Activated CD8-positive, alpha-beta memory T cell treated with anti-CD3 and anti-CD28 coated beads, Interleukin-2, amount 50 U/mL, for 24 hours (primary cell): ENCODE results near the gene PA2G4.
"Not testable (repeated sequence)": the region's sequence is repeated elsewhere in the genome, so short reads cannot be mapped to it uniquely, and the experiment has no call there.

Source experiments
- DNase-seq: peaks from one replicate; pipeline ENCODE4 v3.0.0-alpha.2; 2020; ENCODE audit errors: extremely low read depth

The PA2G4 gene

DNA sequence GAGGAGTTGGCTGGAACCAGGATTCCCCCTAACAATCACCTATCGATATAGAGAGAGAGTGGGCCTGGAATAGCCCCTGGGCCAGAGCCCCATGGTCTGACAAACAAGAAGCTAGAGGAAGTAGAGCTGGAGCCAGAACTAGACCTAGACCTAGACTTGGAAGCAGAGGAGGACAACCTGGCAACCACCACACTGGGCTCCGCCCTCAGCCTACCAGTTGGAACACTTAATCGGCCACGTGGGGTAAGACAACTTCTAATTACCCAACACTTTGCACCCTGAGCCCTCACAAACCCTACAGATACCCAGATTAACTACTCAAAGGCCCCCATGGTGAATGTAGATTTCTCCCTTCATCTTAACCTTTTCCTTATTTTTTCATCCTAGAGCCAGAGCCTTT lies 4.6 kb upstream of the PA2G4 start:
- DNase-seq: no peak

DNA sequence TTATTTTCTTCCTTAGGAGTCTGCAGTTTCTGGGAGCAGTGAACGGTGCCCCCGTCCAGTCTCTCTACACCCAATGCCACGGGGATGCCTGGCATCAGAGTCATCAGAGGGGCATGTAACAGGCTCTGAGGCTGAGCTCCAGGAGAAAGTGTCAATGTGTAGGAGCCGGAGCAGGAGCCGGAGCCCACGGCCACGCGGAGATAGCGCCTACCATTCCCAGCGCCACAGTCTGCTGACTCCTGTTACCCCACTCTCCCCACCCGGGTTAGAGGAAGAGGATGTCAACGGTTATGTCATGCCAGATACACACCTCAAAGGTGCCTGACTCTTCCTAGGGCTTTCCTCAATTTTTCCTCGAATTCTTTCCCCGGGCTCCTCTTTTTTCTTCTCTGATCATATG lies 3.3 kb upstream of the PA2G4 start:
- no peak for DNase-seq

DNA sequence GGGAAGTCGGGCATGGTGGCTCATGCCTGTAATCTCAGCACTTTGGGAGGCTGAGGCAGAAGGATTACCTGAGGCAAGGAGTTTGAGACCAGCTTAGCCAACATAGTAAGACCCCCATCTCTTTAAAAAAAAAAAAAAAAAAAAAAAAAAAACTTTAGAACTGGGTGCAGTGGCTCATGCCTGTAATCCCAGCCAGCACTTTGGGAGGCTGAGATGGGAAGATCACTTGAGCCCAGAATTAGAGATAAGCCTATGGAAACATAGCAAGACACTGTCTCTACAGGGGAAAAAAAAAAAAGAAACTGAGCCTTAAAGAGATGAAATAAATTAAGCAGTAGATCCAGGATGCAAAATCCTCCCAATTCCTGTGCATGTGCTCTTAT lies 1.7 kb upstream of the PA2G4 start:
- no peak for DNase-seq

- DNase-seq: no peak
Observed at GRCh38 chr12:56103066-56103711, 1.2 kb upstream of the PA2G4 start.

- no peak for DNase-seq
Observed at GRCh38 chr12:56103823-56104108, 593 bp upstream of the PA2G4 start.

GRCh38 chr12:56104815-56105608 lies 653 bp downstream of the PA2G4 start:
- no peak for DNase-seq

DNA sequence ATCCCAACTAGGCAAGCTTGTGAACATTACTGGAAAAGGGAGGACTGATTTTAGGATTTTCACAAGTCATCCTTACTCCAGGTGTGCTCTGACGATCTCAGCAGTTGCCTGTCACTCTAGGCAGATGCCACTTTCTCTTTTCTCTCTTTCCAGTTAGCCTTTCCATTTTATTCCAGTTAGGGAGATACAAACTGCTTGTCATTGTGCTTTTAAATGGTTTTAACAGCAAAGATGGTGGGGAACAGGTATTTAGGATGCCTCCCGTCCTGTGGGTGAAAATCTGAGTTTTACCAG lies 1.2 kb downstream of the PA2G4 start:
- DNase-seq: no peak

- no peak for DNase-seq
Observed at GRCh38 chr12:56107242-56107641, 2.9 kb downstream of the PA2G4 start.

DNA sequence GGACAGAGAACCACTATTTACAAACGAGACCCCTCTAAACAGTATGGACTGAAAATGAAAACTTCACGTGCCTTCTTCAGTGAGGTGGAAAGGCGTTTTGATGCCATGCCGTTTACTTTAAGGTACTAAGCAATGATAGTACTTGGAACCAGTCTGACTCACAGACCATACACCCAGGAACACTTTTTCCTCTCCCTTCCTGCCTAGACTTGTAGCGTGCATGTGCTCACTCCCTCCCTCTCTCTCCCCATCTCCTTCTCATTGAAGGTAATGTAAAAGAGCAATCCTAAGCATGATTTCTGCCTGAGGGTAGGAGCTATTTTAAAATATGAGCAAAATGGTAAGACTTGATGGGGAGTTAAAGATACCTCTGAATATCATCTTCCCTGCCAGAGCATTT lies 6.2 kb downstream of the PA2G4 start:
- DNase-seq: no peak

GRCh38 chr12:56114084-56114483 lies 9.7 kb downstream of the PA2G4 start:
- no peak for DNase-seq

- no peak for DNase-seq
Observed at GRCh38 chr12:56115329-56115728, 11.0 kb downstream of the PA2G4 start.

DNA sequence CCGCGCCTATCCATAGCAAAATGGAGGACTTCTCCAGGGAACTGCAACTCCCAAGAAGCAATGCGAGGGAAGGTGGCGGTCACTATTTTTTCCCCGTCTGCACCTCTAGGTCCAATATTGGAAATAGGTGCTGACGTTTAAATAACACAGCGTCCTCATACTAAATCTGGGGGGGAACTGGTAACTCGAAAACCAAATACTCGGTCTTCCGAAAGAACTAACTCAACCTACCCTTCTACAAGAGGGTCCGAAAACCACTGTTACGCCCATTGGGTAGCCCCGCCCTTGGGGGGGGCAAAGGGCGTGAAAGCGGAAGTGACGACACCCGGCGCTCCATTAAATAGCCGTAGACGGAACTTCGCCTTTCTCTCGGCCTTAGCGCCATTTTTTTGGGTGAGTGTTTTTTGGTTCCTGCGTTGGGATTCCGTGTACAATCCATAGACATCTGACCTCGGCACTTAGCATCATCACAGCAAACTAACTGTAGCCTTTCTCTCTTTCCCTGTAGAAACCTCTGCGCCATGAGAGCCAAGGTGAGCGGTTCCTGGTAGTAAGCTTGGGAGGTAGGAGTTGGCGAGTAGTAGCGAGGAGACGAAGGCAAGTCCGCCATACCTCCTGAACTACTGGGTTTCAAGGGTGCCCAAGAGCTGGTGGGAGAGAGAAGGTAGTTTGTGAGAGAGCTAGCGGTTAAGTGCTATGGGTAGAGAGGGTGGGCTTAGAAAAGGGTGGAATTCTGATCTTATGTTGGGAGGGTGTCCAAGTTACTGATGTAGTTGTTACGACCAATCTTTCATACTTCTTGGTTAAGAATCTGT lies 12.1 kb downstream of the PA2G4 start, which contains the start of gene RPL41:
Gene RPL41, plus strand, starts transcription at position 367 of the 815 bp plus-strand sequence.
- peak; percentile 82 for DNase-seq

- not testable (repeated sequence) for DNase-seq
Observed at GRCh38 chr12:56117082-56117706, 12.8 kb downstream of the PA2G4 start.

- DNase-seq: peak; percentile 97
Observed at GRCh38 chr12:56117778-56118687, 13.7 kb downstream of the PA2G4 start, which contains the start of gene ZC3H10. ZC3H10 (plus strand) TSS chr12:56118266; CDS start chr12:56120563, 2,297 bp downstream.

DNA sequence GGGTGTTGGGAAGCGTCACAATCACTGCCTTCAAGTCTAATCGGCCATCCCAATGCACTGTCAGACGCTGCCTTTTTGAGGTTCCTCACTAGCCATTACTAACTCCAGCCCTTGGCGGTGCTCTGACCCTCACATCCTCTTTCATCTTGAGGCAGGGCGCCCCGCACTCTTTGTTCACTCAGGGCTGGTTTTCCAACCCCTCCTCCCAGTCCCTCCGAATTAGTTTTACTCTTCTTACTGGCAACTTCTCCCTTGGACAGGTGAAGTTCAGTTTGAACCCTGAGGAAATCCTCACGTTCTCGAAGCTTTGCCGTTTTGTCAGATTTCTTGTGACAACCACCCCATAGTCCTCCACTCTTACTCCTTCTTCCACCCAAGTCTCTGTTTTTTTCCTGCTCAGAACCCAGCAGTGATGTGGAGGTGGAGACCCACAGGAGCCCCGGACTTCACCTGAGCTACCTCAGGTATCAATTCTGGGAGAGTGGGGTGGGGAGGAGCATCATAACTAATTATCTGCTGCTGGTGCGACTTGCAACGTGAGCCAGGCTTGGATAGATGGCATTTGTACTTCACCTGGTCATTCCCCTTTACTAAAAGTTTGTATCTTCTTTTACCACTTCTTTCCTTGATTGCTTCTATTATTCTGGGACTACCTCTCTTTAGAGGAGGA lies 14.5 kb downstream of the PA2G4 start:
- no peak for DNase-seq

DNA sequence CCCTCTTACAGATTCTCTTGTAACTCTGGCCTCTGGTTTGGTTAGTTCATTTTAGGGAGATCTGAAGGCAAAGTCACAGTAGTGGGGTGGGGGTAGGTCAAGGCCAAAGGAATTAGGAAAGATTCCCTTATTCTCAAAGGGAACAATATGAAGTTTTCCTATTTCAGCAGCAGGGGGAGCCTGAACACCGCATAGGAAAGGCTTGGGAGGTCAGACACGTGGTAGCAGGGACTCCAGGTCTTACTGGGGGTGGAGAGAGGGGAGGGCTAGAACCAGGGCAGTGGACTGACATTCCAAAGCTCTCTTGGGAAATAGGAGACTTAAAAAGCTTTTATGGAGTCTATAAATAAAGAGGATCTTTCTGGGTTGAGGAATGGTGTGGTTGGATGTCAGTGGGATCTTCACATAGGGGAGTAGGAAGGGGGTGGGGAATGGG lies 15.0 kb downstream of the PA2G4 start:
- no peak for DNase-seq

DNA sequence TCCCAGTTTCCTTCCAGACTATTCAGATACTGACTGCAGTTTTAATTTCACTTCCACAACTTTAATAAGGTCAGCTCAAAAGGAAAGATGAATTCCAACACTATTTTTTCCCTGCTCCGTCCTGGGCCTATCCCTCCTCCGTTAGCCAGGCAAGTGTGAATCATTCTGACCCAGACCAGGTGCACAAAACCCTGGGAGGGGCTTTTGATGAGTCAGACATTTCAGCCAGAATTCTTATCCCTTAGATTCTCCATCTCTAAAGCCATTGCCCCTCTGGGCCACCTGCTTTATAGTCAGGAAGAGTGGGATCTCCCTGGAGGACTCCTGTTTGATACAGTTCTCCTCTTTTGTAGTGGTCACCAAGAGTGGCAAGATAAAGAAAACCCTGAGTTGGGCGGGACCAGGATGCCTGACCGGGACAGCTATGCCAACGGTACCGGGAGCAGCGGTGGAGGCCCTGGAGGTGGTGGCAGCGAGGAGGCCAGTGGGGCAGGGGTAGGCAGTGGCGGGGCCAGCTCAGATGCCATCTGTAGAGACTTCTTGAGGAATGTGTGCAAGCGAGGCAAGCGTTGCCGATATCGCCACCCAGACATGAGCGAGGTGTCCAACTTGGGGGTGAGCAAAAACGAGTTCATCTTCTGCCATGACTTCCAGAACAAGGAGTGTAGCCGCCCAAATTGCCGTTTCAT lies 15.9 kb downstream of the PA2G4 start:
- no peak for DNase-seq

GRCh38 chr12:56121204-56121870 lies 17.0 kb downstream of the PA2G4 start:
- DNase-seq: no peak

GRCh38 chr12:56122637-56123036 lies 18.3 kb downstream of the PA2G4 start:
- DNase-seq: no peak

- no peak for DNase-seq
Observed at GRCh38 chr12:56124133-56124532, 19.8 kb downstream of the PA2G4 start.
